Measurements from ENCODE around the gene TRIM66.

GRCh38 chr11:8722809-8723208 is 40.3 kb upstream of the TRIM66 start:
- no peak for TF ChIP-seq EZH2phosphoT487 (IDR thresholded peaks at IDR 0.05; ENCODE audit: insufficient read depth, low read depth)
- no peak for TF ChIP-seq EZH2 (IDR thresholded peaks at IDR 0.05; ENCODE audit: insufficient read depth, poor library complexity, severe bottlenecking)
